Thyroid gland (tissue), 4 donors: Measurements from ENCODE around the gene ARL15. TPM values are rescaled to one million over a fixed set of nuclear protein-coding genes. Genes with fewer than 3 reads are reported as not detected.

ENCODE experiments used
- DNase-seq, 2 donors: peaks; one replicate each; pipeline ENCODE4 v3.0.0-alpha.2; 2019
- H3K27ac ChIP-seq, 3 donors: fragments of 200-600 bp; sonication (generic); 1 replicate in 2 of 3; 2 replicates in 1 of 3; pipeline ENCODE4 v1.5.1; 2016 to 2019; ENCODE audit warnings: mild to moderate bottlenecking in 1 of 3, moderate library complexity in 1 of 3
- H3K27me3 ChIP-seq: fragments of 200-600 bp; sonication (generic); one replicate; pipeline ENCODE4 v1.5.1; 2019
- H3K36me3 ChIP-seq, 2 donors: fragments of 200-600 bp; sonication (generic); one replicate each; pipeline ENCODE4 v1.5.1; 2016 to 2019
- H3K4me1 ChIP-seq, 2 donors: fragments of 200-600 bp; sonication (generic); one replicate each; pipeline ENCODE4 v1.5.1; 2017 to 2019
- H3K4me3 ChIP-seq, 3 donors: fragments of 200-600 bp; sonication (generic); replicated peaks in 1 of 3; 1 replicate in 2 of 3; 2 replicates in 1 of 3; pipeline ENCODE4 v1.5.1; 2016; ENCODE audit warnings: mild to moderate bottlenecking in 1 of 3
- H3K9me3 ChIP-seq: fragments of 200-600 bp; sonication (generic); one replicate; pipeline ENCODE4 v1.5.1; 2017
- POLR2A ChIP-seq, 2 donors: fragments of 450-650 bp; IDR thresholded peaks; one replicate each; pipeline ENCODE4 v1.6.1; 2017; ENCODE audit warnings: antibody characterized with exemption in 2 of 2, mild to moderate bottlenecking in 2 of 2, moderate library complexity in 1 of 2
- WGBS, 2 donors: methylation state at CpG; one replicate each; pipeline ENCODE4 v1.1.5; 2017; 5-methylcytosine and 5-hydroxymethylcytosine counted together
- intact Hi-C: fragments of 100-400 bp; cut with DNase I; formaldehyde crosslinking; loops from one replicate; pipeline ENCODE4 v1.15.1; 2023
- total RNA-seq, 4 donors: library from RNA; depleted of rRNA; stranded (reverse); fragments of >200 nt; gene quantifications; one replicate each; pipeline ENCODE4 v1.2.3, GENCODE V29; 2016
- TF ChIP-seq, protein P1 (sequence below), 6 experiments: fragments of 200-600 bp in 3 of 6; fragments of 450-650 bp in 3 of 6; sonication (generic) in 3 of 6; IDR thresholded peaks; one replicate each; pipeline ENCODE4 v1.5.1; 2016 to 2019; ENCODE audit warnings: antibody characterized with exemption in 6 of 6, mild to moderate bottlenecking in 2 of 6, inconsistent platforms in 1 of 6, moderate library complexity in 1 of 6

ARL15 gene
- total RNA-seq, 4 donors from 2014 or later, result 23.2 to 39.0 (median 29.5) TPM

- Histone ChIP-seq H3K4me3 (peak overlapping the region; percentile 37 to 78 (median 70)), H3K27ac (peak overlapping the region; percentile 63 to 92 (median 87)), H3K9me3 (no peaks in the 10 kb centered on the region), H3K36me3 (no peaks in the 10 kb centered on the region), H3K27me3 (no peaks in the 10 kb centered on the region), H3K4me1 (peaks cover 5 to 15% of the 10 kb centered on the region in 2 donors)
- 0 to 2% methylated on average over 7 to 34 of the region's 39 CpGs for WGBS, 2 donors
- peak; percentile 40 to 45 for DNase-seq
- TF ChIP-seq, protein P1, sequence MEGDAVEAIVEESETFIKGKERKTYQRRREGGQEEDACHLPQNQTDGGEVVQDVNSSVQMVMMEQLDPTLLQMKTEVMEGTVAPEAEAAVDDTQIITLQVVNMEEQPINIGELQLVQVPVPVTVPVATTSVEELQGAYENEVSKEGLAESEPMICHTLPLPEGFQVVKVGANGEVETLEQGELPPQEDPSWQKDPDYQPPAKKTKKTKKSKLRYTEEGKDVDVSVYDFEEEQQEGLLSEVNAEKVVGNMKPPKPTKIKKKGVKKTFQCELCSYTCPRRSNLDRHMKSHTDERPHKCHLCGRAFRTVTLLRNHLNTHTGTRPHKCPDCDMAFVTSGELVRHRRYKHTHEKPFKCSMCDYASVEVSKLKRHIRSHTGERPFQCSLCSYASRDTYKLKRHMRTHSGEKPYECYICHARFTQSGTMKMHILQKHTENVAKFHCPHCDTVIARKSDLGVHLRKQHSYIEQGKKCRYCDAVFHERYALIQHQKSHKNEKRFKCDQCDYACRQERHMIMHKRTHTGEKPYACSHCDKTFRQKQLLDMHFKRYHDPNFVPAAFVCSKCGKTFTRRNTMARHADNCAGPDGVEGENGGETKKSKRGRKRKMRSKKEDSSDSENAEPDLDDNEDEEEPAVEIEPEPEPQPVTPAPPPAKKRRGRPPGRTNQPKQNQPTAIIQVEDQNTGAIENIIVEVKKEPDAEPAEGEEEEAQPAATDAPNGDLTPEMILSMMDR (IDR thresholded peaks at IDR 0.05), result no peak
- no peak for TF ChIP-seq POLR2A (IDR thresholded peaks at IDR 0.05)
- intact Hi-C loops, result no loop called here
Measured at GRCh38 chr5:54309691-54310432, 511 bp downstream of the ARL15 start.

DNA sequence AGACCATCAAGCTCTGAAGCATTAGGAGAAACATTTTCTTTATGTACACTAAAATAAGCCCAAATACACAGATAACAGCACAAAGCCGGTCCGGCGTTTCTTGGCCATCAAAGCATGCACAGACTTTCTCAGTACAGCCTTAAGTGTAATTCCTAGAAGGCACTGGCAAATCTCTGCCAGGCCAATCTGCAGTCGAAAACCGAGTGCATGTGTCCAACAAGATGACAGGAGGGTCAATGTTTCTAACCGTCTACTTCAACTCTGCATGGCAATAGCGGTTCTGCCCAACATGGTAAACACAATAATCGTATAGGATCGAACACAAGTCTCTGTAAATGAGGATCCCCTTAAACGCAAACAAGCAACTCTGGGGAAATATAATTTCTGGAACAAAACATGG is 1.1 kb downstream of the ARL15 start:
- intact Hi-C loops, result no loop called here
- TF ChIP-seq POLR2A (IDR thresholded peaks at IDR 0.05), result no peak
- TF ChIP-seq, protein P1 (IDR thresholded peaks at IDR 0.05), result no peak
- 2 to 10% methylated on average over 10 of the region's 10 CpGs for WGBS, 2 donors

DNA sequence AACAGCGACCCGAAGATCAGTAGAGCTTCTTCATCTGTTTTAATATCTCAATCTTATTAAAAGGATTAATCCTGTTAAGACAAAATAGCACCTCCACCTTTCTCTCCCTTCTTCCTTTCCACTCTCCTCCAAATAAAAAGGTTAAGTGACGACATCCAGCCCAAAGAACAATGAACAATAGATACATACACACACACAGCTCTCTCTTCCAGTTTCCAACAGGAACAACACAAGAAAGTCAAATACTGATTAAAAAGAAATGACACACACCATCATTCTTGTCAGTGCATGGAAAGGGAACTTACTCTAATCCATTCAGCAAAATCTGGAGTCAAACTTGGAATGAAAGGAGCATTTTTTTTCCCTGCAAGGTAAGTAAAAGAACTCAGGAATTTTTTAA is 2.8 kb downstream of the ARL15 start:
- H3K4me1 ChIP-seq, result peaks cover 5 to 15% of the 10 kb centered on the region in 2 donors
- TF ChIP-seq POLR2A (IDR thresholded peaks at IDR 0.05), result no peak
- TF ChIP-seq, protein P1 (IDR thresholded peaks at IDR 0.05), result no peak
- 87 to 89% methylated on average over 3 of the region's 3 CpGs for WGBS, 2 donors
- intact Hi-C loops, result no loop called here
- H3K27me3 ChIP-seq, result no peaks in the 10 kb centered on the region
- no peak overlapping the region for H3K4me3 ChIP-seq
- no peaks in the 10 kb centered on the region for H3K9me3 ChIP-seq
- no peaks in the 10 kb centered on the region for H3K36me3 ChIP-seq
- no peak overlapping the region for H3K27ac ChIP-seq
- DNase-seq, result no peak

More for the DNA sequence above, 1.1 kb downstream of the ARL15 start:
- Histone ChIP-seq H3K4me1 (peaks cover 5 to 15% of the 10 kb centered on the region in 2 donors), H3K27ac (peak overlapping the region in 1 of 3 donors; percentile 92), H3K27me3 (no peaks in the 10 kb centered on the region), H3K36me3 (no peaks in the 10 kb centered on the region), H3K9me3 (no peaks in the 10 kb centered on the region), H3K4me3 (peak overlapping the region; percentile 37 to 78 (median 70))
- DNase-seq, result peak; percentile 33 to 45

DNA sequence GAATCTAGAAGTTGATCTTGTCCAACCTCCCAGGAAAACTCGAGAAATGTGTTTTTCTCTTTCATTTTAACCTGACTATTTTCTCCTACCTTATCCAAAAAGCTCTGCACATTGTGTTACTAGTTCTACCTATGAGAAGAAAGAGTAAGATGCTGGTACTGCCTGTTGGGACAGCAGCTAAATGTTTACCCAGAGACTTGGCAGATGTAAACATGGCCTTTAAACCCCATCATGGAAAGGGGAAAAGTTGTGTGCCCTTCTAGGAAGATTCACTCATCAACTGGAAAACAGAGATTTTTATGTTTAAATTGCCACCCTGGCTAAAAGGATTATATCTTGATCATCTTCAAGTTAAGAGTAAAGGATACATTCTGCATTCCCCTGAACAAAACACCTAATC is 3.5 kb downstream of the ARL15 start:
- H3K9me3 ChIP-seq, result no peaks in the 10 kb centered on the region
- no peak for TF ChIP-seq POLR2A (IDR thresholded peaks at IDR 0.05)
- TF ChIP-seq, protein P1 (IDR thresholded peaks at IDR 0.05), result no peak
- intact Hi-C loops, result no loop called here

DNA sequence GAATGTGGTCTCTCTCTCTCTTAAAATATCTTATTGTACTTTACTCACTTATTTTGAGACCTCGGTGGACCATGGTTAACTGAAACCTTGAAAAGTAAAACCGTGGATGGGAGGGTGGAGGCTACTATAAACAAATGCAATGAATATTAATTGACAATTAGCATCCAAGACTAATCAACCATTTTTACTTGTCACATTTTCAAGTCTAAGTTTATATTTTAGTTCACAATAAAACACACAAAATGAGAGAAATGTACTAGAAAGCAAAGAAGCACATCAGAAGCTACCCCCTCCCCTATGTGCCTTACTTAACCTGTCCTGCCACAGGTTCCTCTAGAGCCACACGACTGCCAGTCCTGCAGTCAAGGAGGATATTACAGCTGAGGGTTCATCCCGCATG is 4.6 kb downstream of the ARL15 start:
- H3K27ac ChIP-seq, result no peak overlapping the region
- no peak for DNase-seq
- H3K4me3 ChIP-seq, result no peak overlapping the region
- H3K27me3 ChIP-seq, result no peaks in the 10 kb centered on the region
- H3K4me1 ChIP-seq, result peaks cover 5 to 11% of the 10 kb centered on the region in 2 donors
- TF ChIP-seq, protein P1 (IDR thresholded peaks at IDR 0.05), result no peak
- TF ChIP-seq POLR2A (IDR thresholded peaks at IDR 0.05), result no peak
- no peaks in the 10 kb centered on the region for H3K9me3 ChIP-seq
- 86 to 88% methylated on average over 4 of the region's 4 CpGs for WGBS, 2 donors
- H3K36me3 ChIP-seq, result no peaks in the 10 kb centered on the region
- intact Hi-C loops, result no loop called here

More for the DNA sequence above, 3.5 kb downstream of the ARL15 start:
- Histone ChIP-seq H3K27ac (no peak overlapping the region), H3K4me3 (no peak overlapping the region), H3K4me1 (peaks cover 5 to 15% of the 10 kb centered on the region in 2 donors), H3K36me3 (no peaks in the 10 kb centered on the region), H3K27me3 (no peaks in the 10 kb centered on the region)
- no peak for DNase-seq
- WGBS, 2 donors, result 95 to 96% methylated on average over 1 of the region's 1 CpG
